HG02588 (cell line): Measurements from ENCODE around the gene ABHD2.

Experiments
- ATAC-seq: cut with Tn5 transposase; IDR thresholded peaks from one replicate; pipeline ENCODE4 v1.9.1; 2021; ENCODE audit warnings: mild to moderate bottlenecking, moderate library complexity; ENCODE audit not compliant: unreplicated experiment

The ABHD2 gene

DNA sequence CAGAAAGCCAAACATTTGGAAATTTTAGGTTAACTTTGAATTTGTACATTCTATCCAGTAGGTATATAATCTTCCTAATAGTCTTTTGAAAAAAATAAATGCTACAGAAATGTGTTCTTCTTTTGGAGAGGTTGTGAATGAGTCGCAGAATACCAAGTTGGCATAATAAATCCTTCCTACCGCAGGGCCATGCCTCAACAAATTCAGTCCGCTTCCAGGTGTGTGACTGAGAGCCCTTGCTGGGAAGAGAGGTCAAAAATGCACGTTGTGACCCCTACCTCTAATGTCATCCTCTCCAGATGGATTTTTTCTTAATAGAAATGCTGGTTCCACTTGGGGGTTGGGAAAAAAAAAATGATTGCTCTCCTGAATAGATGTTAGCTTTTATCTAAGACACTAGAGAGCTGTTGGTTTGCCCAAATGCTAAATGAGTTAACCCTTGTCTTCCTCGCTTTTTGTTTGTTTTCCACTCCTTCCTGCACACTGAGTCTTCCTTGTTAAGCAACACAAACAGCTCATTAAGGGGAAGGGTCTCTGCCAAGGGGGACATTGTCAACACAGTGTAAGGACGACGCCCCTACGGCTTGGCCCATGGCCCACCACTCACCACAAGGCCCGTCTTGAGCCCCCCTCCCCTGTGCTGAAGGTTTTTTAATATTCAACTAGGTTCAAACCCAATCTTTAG is 99.2 kb downstream of the ABHD2 start:
- no peak for ATAC-seq

DNA sequence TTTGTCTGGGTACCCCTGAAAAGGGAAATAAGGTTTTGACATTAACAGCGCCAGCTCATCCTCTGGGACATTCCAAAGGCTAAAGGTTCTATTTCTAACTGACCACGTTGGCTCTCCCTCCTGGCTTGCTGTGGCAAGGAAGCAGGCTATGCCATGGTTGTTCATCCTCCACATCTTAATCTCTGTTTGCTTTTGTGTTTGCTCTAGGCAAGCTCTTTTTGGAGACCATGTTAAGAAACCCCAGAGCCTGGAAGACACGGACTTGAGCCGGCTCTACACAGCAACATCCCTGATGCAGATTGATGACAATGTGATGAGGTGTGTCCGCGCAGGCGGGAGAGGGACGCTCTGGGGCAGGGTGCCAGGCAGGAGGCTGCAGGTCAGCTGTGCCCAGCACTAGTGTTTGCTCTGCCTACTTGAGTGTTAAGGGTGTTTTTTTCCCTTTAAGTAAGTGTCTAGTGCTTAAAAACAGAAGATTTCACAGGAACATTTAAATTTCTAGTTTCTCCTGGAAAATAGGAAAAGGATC is 99.8 kb downstream of the ABHD2 start:
- no peak for ATAC-seq

DNA sequence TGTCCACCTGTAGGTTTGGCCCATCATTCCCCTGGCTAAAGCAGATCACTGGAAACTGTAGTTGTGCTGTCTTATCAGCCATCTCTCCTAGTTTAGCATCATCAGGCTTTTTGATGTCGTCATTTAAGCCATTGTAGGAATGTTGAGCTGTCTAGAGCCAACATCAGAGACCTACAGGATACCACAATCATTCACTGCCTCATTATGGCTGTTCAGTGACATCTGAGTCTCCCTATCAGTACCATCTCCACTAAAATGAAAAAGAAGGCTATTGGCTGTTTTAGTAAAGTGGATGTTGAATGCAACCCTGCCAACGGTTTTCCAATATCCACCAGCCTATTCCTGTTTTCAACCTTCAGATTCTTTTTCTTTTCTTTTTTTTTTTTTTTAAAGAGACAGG is 103.9 kb downstream of the ABHD2 start:
- no peak for ATAC-seq

DNA sequence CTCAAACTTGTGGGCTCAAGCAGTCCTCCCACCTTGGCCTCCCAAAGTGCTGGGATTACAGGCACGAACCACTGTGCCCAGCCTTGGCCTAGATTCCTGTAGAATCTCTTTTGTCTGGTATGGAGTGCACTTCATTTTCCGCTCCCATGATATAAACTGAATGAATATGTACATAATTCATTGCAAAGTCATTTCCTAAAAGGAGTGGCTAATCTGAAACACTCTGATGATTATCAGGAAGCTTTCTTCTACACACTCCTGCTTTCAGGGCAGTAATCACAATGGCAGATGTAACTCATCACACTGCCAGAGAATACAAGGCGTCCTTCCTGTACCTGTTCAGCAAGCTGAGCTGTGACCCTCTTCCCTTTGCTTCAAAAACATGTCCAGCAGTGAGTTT is 104.5 kb downstream of the ABHD2 start:
- ATAC-seq, result no peak

DNA sequence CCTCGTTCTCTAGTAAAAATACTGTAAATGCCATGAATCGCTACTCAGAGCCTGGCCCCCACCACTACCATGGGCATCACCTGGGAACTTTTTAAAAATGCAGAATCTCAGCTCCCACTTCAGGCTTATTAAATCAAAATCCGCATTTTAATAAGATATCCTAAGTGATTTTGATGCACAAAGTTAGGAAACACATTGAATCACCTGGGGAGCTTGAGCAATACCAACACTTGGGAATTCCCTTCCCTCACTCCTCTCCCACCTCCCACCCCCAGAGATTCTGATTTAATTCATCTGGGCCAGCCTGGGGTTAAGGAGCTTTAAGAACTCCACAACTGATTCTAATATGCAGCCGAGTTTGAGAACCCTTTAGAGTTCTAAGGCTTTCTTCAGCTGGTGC is 106.4 kb downstream of the ABHD2 start:
- no peak for ATAC-seq

DNA sequence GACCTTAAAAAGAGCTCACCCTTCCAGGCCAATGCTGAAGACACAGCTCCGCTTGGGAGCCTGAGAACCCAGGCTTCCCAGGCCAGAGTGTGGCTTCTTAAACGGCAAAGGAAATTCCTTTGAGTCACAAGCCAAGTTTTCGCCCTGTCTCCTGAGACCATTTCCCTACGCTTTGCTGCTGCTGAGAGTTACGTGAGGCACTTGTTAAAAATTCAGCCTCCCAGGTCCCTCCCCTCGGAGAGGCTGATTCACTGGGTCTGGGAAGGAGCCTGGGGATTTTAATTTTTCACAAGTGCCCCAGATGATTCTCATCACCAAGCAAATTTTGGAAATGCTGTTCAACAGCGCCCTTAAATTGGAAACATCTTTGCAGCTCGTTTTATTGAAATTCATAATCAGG is 107.6 kb downstream of the ABHD2 start:
- ATAC-seq, result no peak

DNA sequence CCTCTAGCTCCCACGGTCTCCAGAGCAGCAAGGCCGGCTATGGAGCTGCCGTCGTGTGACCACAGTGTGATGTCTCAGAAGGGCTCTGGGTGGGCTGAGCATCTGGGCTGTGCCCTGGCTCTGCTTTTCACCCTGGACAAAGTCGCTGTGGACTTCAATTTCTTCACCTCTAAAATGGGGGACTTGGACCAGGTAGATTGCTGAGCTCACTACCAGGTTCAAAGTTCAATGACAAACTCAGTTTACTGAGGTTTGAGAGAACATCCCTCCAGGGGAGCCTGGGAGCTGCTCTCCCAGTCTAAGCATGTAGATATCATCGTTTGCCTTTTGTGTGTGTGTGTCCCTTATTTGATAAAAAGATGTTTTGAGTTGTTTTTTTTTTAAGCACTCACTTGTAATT is 108.0 kb downstream of the ABHD2 start:
- no peak for ATAC-seq

DNA sequence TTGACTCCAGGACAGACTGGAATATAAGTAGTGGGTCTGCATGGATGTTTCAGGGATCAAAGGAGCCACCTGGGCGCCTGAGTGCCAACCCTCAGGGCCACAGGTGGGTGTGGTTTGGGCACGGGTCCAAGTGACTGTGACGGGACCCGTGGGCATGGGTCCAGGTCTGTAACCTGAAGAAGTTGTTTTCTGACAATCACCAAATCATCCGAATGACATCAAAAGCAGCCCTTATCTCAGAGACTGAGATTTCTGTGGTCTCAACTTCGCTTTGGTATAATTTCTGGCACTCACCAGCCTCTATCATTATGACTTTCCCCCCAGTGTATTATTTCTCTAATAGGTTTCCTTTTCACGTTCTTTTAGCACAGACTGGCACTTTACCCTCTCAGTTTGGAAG is 108.7 kb downstream of the ABHD2 start:
- no peak for ATAC-seq

DNA sequence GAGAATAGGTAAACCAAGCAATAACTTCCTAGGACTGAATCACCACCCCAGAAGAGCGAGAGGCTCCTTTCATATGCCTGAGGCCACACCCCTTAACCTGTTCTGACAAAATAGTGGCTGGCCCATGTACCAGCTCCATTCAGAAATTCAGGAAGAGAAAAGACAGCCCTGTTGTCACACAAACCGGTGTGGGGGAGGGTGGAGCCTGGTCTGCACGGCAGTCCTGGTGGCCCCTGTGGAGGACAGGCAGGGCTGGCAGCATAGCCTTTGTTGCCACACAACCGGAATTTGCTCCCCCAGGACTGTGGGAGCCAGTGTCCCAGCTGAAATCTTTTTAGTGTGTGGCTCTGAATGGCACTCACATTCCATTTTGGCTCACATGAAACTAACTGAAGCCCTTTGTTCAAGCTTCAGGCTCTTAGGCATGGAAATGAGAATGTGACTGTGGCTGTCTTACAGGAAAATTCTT is 109.3 kb downstream of the ABHD2 start:
- ATAC-seq, result no peak

DNA sequence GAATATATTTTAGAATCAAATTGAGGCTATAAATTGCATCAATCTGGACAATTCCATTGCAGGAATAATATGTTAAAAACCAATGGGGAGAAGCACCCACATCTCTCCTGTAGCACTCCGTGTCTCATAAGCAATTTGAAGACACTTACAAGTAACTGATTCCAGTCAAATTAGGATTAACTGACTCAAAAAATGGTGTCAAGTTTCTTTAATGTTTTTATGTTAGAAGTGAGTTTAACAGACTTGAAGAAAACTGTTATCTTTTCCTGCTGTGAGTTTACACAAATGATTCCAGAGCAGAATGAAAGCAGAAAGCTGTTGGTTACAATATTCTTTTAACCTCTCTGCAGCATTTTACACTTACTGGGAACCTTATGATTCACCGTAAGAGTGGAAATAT is 109.9 kb downstream of the ABHD2 start:
- no peak for ATAC-seq

DNA sequence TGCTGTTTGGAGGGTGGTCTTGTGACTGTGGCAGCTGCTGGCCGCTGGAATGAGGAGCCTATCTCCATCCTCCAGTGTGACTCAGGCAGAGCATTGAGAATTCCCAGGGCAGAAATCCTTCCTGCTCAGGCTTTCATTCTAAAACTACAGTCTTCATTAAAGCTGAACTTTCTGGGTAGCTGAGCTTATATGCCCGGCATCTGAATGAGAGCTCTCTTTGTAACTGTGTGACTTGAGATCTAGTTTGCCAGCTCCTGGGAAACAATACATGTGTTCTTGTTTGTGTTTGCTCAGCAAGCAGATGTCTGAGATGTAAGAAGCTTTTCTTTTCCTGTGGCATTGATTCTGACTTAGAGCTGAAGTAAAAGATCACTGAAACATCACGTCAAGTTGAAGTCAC is 110.7 kb downstream of the ABHD2 start:
- ATAC-seq, result no peak

DNA sequence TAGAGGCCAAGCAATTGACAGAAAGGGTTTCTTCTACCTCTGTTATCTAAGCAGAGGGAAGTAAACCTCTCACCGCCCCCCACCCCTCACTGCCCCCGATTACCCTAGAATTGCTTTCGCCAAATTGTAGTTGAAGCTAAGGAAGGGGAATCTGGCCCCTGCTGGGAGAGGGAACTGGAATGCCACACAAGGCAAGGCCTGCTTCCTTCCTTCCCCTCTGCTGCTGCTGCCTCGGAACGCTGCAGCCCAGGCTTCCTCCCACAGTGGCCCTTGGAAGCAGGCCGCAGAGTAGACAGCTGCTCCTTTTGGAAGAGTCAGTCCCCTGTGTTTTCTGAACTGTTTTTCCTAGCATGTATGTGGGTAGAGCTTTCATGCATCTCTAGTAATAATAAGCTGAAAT is 111.5 kb downstream of the ABHD2 start:
- no peak for ATAC-seq

DNA sequence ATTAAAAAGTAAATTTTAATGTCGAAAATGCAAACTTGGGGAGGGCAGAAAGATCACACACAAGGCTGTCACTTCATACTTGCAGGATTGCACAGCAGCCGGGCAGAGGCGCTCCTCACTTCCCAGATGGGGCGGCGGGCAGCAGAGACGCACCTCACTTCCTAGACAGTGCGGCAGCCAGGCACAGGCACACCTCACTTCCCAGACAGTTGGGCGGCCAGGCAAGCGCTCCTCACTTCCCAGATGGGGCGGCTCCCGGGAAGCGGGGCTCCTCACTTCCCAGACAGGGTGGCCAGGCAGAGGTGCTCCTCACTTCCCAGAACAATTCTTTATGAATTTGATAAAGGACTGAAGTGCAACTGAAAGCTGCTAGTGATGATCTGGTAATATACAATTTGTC is 111.9 kb downstream of the ABHD2 start:
- no peak for ATAC-seq

DNA sequence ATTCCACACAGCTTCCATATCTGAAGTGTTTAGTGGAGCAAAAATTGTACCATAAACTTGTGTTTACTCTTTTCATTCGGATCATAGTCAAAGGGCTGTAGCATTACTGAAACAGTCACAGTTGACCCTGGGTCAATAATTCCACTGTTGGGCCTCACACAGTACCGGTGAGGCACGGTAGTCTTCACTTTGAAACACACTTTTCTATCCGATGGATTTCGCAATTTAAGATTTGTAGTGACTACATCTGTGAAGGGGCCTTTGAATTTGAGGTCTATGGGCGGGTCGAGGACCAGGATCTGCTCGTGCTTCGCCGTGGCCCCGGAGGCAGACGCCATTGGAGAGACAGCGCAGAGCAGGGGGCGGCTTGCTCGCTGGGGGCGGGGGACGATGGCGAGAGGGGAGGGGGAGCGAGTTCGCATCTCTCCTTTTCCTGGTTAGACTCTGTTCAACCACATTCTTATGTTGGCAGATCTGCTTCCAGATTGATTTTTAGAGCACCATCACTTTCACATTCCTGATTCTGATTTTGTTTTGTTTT is 113.3 kb downstream of the ABHD2 start:
- no peak for ATAC-seq

DNA sequence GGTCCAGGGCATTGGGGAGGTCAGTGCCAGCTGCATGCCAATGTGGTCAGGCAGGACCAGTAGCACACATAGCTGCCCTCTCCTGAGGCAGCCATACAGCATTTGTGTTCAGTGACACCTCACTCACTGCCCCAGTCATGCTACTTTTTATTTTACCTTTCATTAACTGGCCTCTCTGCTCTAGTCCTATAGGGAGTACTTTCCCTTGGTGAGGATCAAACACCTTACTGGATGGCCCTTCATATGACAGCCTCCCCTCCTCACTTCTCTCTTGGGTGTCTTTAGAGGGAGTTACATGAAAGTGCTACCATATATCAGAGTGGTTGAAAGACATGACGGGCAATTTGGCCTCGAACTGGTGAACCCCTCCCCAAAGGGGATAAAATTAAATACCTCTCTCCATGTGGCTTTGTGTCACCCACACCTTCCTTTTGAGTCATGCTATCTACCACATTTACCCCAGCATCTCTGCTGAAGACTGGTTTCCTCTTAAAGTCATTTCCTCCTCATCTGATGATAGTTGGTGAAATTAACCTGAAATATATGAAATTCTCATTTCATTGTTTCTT is 115.5 kb downstream of the ABHD2 start:
- no peak for ATAC-seq

DNA sequence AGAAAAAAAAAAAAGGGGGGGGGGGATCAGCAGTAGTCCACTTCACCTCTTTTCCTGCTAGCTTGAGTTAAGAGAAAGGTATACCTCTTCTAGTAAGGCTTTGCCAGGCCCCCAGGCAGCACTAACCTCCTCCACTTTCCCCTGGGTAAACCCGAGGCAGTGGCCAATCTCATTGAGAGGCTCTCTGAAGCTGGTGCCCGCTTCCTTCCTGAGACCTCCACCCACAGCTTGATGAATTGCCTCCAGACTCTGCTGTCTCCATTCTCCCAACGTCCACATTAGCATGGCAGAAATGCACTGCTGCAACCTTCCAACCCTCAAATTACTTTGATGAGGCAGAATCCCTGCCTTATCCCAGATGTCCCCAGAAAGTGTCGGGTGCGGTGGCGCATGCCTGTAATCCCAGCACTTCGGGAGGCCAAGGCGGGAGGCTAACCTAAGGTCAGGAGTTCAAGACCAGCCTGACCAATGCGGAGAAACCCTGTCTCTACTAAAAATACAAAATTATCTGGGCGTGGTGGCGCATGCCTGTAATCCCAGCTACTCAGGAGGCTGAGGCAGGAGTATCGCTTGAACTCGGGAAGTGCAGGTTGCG is 117.8 kb downstream of the ABHD2 start:
- ATAC-seq, result no peak

DNA sequence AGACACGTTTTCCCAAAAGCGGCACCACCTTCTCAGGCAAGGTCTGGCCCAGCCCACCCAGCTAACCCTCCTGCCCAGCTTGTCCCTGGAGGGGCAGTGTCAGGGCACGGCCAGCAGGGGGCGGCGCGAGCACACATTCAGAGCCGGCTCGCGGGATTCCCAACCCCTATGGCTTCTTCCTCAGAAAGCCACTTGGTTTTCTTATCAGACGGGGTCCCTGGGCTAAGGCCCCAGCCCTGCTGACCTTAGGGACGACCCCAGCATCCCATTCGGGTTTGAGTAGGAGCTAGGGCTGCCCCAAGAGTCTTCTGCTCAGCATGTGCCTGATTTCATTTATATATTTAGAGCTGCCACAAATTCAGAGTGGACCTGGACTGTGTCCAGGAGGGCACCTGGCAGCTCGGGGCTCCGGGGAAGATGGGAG is 118.7 kb downstream of the ABHD2 start:
- ATAC-seq, result peak; percentile 78

DNA sequence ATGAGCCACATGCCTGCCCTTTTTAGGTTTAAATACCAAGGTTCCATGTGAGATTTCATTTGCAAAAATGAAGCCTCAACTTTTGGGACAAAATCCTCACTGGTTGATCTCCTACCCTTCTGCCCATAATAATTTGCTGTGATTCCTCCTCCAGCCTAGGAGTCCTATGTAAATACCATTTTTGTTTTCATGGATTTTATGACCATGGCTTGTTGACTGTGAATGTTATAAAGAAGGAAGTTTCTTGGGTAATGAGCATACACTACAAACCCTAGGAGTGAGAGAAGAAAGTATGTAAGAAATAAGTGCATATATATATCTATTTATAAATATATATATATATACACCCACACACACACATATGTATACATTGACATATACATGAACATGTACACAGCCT is 120.0 kb downstream of the ABHD2 start:
- no peak for ATAC-seq

DNA sequence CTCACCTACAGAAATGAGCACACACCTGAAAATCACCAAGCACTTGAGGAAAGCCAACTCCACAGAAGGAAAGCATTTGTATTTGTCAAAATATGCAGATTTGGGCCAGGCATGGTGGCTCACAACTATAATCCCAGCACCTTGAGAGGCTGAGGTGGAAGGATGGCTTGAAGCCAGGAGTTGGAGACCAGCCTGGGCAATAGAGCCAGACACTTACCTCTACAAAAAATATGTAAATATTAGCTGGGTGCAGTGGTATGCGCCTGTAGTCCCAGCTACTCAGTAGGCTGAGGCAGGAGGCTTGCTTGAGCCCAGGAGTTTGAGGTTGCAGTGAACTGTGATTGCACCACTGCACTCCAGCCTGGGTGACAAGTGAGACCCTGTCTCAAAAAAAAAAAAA is 120.8 kb downstream of the ABHD2 start:
- ATAC-seq, result no peak

DNA sequence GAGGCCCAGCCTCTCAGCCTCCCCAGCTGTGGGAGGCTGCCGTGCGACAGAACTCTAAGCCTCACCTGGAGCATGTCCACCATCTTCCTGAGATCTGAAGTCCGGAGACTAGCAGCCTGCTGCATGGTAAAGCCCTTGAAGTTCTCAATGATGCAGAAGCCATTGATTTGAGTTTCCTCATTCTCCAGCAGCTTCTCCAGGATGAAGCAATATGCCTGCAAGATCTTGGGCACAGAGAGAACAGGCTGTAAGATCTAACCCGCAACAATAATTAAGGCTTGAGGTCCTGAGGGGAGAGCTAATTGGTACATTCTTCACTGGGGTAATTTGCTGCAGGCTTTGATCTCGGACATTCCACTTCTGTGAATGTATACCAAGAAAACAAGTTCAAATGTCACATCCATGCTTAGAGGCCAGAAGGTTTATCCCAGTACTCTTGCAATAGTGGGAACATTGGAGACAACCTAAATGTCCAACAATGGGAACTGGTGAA is 123.5 kb downstream of the ABHD2 start:
- ATAC-seq, result no peak

DNA sequence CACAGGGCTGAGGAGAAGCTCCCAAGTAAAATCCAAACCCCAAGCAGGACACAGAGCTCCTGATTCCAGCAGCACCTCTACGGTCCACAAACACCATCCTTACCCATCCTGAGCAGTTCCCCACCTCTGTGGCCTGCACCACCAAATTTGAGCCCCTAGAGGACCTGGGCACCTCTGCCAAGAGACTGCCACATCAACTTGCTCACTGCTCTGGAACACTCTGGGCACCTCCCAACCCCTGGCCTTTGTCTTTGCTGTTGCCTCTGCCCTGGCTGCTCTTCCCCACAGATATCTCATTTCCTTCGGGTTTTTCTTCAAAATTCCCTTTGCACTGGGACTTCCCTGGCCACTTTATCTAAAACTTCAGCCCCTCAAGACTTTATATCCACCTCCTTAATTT is 127.4 kb downstream of the ABHD2 start:
- no peak for ATAC-seq

DNA sequence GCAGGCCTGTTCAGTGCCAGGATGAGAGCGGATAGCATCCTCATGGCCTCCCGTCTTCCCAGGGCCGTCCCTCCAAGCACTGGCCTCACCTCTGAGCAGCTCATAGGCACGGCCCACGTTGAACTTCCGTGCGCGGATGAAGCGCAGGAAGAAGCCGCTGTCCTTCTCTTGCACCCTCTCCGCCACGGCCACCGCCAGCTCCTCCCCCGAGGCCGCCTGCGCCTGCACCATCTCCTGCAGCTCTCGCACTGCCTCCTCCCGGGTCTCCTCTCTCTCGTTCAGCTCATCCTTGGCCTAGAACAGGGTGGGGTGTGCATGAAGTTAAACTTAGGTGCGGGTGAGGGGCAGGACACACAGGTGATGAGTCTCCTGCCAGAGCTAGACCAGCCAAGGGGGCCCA is 128.8 kb downstream of the ABHD2 start:
- no peak for ATAC-seq
